ENCODE measurements around the gene RABGEF1.

The RABGEF1 gene

GRCh38 chr7:66735154-66735553, 5.4 kb upstream of the RABGEF1 start:
- DNase-seq (no peak), ATAC-seq (ENCODE audit: insufficient read depth, low read depth) (no peak)
- Histone ChIP-seq H4K20me1 (ENCODE audit: insufficient read depth, low read length) (no peaks in the 10 kb centered on the region; the same call in 1 of the 2 replicates), H3K4me1 (ENCODE audit: insufficient read depth, low read length) (peaks cover 18% of the 10 kb centered on the region), H3K9me3 (ENCODE audit: insufficient read depth, low read length, severe bottlenecking) (peaks cover 8% of the 10 kb centered on the region), H3K4me2 (ENCODE audit: insufficient read depth, low read length) (no peak overlapping the region), H3K9ac (ENCODE audit: low read depth, low read length) (no peak overlapping the region), H3K4me3 (ENCODE audit: low read depth in 1 of 2, low read length in 2 of 2) (no peak overlapping the region), H3K27ac (ENCODE audit: low read length) (no peak overlapping the region), H3K27me3 (ENCODE audit: insufficient read depth, low read length, poor library complexity) (no peaks in the 10 kb centered on the region), H3K36me3 (ENCODE audit: insufficient read depth, low read length) (peaks cover 16% of the 10 kb centered on the region; the same call in 1 of the 2 replicates), H3K79me2 (ENCODE audit: insufficient read depth, low read length) (peaks cover 15% of the 10 kb centered on the region), H2AFZ (ENCODE audit: low read depth, low read length) (no peak overlapping the region)
- TF ChIP-seq EZH2 (IDR thresholded peaks at IDR 0.05; ENCODE audit: borderline replicate concordance, low read depth, low read length, severe bottlenecking) = no peak
- no peak for TF ChIP-seq CTCF (IDR thresholded peaks at IDR 0.05; ENCODE audit: borderline replicate concordance, extremely low read depth, low read length, poor library complexity, severe bottlenecking)

- H3K9me3 ChIP-seq (ENCODE audit: insufficient read depth, low read length, severe bottlenecking) = peaks cover 8% of the 10 kb centered on the region
- ATAC-seq (ENCODE audit: insufficient read depth, low read depth) (no peak), DNase-seq (no peak)
- TF ChIP-seq CTCF (IDR thresholded peaks at IDR 0.05; ENCODE audit: borderline replicate concordance, extremely low read depth, low read length, poor library complexity, severe bottlenecking) = no peak
- TF ChIP-seq EZH2 (IDR thresholded peaks at IDR 0.05; ENCODE audit: borderline replicate concordance, low read depth, low read length, severe bottlenecking) = no peak
- H3K4me2 ChIP-seq (ENCODE audit: insufficient read depth, low read length) = no peak overlapping the region
- H3K27me3 ChIP-seq (ENCODE audit: insufficient read depth, low read length, poor library complexity) = no peaks in the 10 kb centered on the region
- H3K9ac ChIP-seq (ENCODE audit: low read depth, low read length) = no peak overlapping the region
- peaks cover 18% of the 10 kb centered on the region for H3K4me1 ChIP-seq (ENCODE audit: insufficient read depth, low read length)
- peaks cover 20% of the 10 kb centered on the region for H3K79me2 ChIP-seq (ENCODE audit: insufficient read depth, low read length)
- H3K4me3 ChIP-seq (ENCODE audit: low read depth in 1 of 2, low read length in 2 of 2) = no peak overlapping the region
- no peak overlapping the region for H2AFZ ChIP-seq (ENCODE audit: low read depth, low read length)
- peaks cover 18% of the 10 kb centered on the region; the same call in 1 of the 2 replicates for H3K36me3 ChIP-seq (ENCODE audit: insufficient read depth, low read length)
- no peaks in the 10 kb centered on the region; the same call in 1 of the 2 replicates for H4K20me1 ChIP-seq (ENCODE audit: insufficient read depth, low read length)
- H3K27ac ChIP-seq (ENCODE audit: low read length) = no peak overlapping the region
Measured at GRCh38 chr7:66735850-66736249, 4.7 kb upstream of the RABGEF1 start.

GRCh38 chr7:66736892-66737291, 3.6 kb upstream of the RABGEF1 start:
- Histone ChIP-seq H3K9me3 (ENCODE audit: insufficient read depth, low read length, severe bottlenecking) (peaks cover 8% of the 10 kb centered on the region), H2AFZ (ENCODE audit: low read depth, low read length) (no peak overlapping the region), H3K27me3 (ENCODE audit: insufficient read depth, low read length, poor library complexity) (no peaks in the 10 kb centered on the region), H3K9ac (ENCODE audit: low read depth, low read length) (no peak overlapping the region), H3K27ac (ENCODE audit: low read length) (no peak overlapping the region), H3K79me2 (ENCODE audit: insufficient read depth, low read length) (peaks cover 31% of the 10 kb centered on the region), H4K20me1 (ENCODE audit: insufficient read depth, low read length) (peaks cover 2% of the 10 kb centered on the region), H3K36me3 (ENCODE audit: insufficient read depth, low read length) (peaks cover 19% of the 10 kb centered on the region; the same call in 1 of the 2 replicates), H3K4me1 (ENCODE audit: insufficient read depth, low read length) (peaks cover 25% of the 10 kb centered on the region), H3K4me3 (ENCODE audit: low read depth in 1 of 2, low read length in 2 of 2) (no peak overlapping the region), H3K4me2 (ENCODE audit: insufficient read depth, low read length) (no peak overlapping the region)
- TF ChIP-seq EZH2 (IDR thresholded peaks at IDR 0.05; ENCODE audit: borderline replicate concordance, low read depth, low read length, severe bottlenecking) = no peak
- ATAC-seq (ENCODE audit: insufficient read depth, low read depth) (no peak), DNase-seq (no peak)

GRCh38 chr7:66737667-66738066, 2.9 kb upstream of the RABGEF1 start:
- H3K4me1 ChIP-seq (ENCODE audit: insufficient read depth, low read length) = peaks cover 32% of the 10 kb centered on the region
- no peak overlapping the region for H3K4me3 ChIP-seq (ENCODE audit: low read depth in 1 of 2, low read length in 2 of 2)
- no peaks in the 10 kb centered on the region for H3K27me3 ChIP-seq (ENCODE audit: insufficient read depth, low read length, poor library complexity)
- no peak overlapping the region for H2AFZ ChIP-seq (ENCODE audit: low read depth, low read length)
- H3K9me3 ChIP-seq (ENCODE audit: insufficient read depth, low read length, severe bottlenecking) = peaks cover 8% of the 10 kb centered on the region
- no peak overlapping the region for H3K4me2 ChIP-seq (ENCODE audit: insufficient read depth, low read length)
- peaks cover 19% of the 10 kb centered on the region; the same call in 1 of the 2 replicates for H3K36me3 ChIP-seq (ENCODE audit: insufficient read depth, low read length)
- TF ChIP-seq EZH2 (IDR thresholded peaks at IDR 0.05; ENCODE audit: borderline replicate concordance, low read depth, low read length, severe bottlenecking) (no peak), CTCF (IDR thresholded peaks at IDR 0.05; ENCODE audit: borderline replicate concordance, extremely low read depth, low read length, poor library complexity, severe bottlenecking) (no peak)
- DNase-seq = no peak
- H3K9ac ChIP-seq (ENCODE audit: low read depth, low read length) = no peak overlapping the region
- H4K20me1 ChIP-seq (ENCODE audit: insufficient read depth, low read length) = peaks cover 6% of the 10 kb centered on the region; the same call in 1 of the 2 replicates
- H3K79me2 ChIP-seq (ENCODE audit: insufficient read depth, low read length) = peaks cover 38% of the 10 kb centered on the region
- no peak for ATAC-seq (ENCODE audit: insufficient read depth, low read depth)
- H3K27ac ChIP-seq (ENCODE audit: low read length) = no peak overlapping the region
